NCI-H82 (cell line): ENCODE results near the gene ELMO1.

Experiments
- DNase-seq: peaks from one replicate; lab custom pipeline; 2025; lab: John Stamatoyannopoulos, UW

ELMO1 gene

DNA sequence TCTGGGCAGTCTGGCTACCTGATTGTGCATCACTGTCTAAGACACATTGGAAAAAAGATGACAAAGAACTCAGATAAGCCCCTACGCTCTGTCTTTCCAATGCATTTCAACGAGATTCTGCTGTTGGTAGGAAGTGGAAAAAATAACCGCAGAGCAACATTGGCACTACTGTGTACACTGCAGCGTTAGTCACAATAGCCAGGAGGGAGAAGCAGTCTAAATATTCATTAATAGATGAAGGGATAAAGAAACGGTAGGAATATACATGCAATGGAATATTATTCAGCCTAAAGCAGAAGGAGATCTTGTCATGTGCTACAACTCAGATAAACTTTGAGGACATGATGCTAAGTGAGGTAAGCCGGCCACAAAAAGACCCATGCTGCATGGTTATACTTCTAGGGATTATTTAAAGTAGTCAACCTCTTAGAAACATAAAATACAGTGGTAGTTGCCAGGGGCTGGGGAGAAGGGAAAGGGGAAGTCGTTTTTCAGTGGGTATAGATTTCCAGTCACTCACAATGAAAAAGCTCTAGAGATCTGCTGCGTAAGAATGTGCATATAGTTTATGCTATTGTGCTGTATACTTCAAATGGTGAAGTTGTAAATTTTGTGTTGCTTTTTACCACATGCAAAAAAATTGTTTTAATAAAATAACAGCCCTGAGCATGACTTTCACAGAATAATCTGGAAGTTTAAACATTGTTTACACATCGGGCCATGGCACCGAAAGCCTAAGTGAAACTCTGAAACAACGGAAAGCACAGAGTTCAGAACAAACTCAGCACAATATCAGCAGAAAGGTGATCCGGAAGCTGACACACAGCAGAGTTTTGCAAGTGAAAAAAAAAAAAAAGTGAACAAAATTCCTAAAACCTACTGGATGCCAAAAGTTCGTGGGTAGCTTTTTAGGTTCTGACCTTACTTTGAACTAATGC, 40.1 kb downstream of the ELMO1 start:
- no peak for DNase-seq

DNA sequence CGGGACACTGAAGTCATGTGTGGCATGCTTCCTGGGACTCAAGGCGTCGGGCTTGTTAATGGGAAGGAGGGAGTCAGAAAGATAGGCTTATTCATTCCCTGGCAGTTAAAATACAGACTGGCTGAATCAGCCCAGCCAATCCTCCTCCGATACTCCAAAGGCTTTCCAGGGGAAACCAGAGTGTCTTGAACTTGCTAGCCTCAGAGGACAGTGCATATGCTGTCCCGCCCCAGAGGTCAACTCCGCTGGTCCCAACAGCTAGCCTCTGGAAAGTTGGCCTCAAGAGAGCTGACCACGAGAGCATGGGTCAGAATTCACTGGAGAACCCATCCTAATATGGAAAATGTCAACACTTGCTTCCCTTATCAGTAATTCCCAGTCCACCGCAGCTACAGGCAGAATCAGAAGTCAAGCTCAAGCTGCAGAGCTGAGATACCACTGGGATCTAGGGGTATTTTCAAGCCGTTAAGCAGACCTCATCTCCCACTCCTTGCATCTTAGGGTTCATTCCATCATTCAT, 43.0 kb downstream of the ELMO1 start:
- DNase-seq: no peak

DNA sequence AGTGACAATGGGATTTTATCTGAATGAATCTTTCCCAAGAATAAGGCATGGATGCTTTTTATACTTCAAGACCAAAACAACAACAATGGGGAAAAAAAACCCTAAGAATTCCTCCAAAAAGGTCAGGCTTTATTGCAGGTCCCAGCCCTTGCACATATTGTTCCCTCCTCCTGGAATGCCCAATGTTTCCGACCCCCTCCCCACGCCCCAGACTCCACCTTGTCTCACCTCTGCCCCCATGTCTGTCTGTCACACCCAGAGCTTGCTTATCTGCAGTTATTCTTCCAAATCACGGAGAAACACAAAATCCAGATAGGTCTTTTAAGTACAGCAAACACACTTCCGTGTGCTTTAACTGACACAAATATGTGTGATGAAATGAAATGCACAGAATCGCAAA, 43.5 kb downstream of the ELMO1 start:
- no peak for DNase-seq

DNA sequence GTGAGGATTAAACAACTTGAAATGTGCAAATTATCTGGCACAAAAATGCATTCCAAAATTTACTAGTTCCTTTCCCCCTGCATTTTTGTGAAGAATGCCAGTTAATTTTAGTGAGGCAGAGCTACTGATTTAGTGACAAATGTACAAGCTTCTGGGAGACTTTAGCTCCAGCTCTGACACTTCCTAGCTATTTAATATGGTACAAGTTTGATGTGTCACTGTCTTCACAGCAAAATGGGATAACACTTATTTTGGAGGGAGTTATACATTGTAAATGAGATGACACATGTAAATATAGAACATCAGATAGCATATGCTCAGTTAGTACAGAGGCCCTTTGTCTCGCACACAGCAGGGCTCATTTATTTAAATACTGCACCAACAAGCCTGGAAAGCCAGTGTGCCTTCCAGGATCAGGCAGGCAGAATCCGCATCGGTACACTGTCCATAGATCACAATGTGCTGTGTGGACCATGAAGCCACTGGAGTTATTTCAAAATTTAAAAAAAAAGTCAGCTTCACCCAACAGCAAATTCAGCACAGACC, 48.7 kb downstream of the ELMO1 start:
- DNase-seq: no peak

DNA sequence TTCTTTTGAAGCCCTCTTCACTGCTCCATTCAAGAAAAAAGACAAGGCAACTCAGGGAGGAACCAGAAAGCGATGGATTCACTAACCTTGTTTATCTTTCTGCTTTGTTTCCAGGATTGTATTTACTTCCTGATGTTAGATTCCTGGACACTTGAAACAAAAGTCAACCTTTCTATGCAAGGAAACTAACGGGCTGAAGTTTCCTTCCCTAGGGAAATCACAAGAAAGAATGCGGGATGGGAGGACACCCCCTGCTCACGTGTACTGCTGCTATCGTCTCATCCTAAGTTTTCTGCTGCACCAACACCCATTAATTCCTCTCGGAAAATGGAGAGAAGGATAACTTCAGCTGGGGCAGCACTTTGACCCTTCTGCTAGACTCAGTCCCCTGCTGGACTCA, 50.3 kb downstream of the ELMO1 start:
- no peak for DNase-seq

DNA sequence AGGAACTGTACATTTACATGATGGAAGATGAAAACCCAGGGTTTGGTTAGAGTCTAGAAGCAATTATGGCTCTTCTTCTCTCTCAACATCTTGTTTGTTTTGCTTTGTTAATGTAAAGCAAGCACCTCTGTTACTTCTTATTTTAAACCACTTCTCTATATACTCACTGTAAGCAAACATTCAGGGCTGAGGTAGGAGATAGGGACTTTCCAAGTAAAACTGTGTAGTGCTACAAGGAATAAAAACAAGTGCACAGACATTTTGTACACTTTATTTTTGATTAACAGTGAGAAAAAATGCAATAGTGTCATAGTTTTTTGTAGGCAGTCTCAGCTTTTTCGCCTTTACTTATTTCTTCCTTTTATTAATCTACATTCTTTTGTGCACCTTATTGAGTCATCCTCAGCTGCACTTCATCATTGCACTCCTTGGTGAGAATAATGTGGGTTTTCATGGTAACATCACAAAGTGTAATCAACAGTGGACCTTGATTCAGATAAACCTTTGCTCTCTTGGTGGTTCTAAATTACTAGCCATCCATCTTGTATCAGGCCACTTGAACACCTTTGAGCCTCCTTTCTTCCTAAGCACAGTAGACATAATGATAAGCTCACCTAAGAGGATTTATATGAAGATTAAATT, 52.9 kb downstream of the ELMO1 start:
- DNase-seq: peak; percentile 36

DNA sequence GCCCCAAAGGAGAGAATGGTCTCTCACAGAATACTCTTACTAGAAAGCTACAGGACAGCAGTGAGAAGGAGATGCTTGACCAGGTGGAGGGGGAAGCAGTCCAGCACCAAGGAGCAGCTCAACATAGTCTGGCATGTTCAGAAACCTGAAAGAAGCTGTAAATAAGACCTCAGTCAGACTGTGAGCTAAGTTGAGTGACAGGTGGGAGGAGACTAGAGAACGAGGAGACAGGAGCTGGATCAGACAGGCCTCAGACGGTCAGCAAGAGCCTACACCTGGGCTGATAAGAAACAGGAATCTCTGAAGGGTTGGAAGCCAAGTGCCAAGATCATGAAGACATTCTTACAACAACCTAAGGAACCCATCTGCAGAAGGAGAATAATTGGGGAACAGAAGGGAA, 54.5 kb downstream of the ELMO1 start:
- no peak for DNase-seq

DNA sequence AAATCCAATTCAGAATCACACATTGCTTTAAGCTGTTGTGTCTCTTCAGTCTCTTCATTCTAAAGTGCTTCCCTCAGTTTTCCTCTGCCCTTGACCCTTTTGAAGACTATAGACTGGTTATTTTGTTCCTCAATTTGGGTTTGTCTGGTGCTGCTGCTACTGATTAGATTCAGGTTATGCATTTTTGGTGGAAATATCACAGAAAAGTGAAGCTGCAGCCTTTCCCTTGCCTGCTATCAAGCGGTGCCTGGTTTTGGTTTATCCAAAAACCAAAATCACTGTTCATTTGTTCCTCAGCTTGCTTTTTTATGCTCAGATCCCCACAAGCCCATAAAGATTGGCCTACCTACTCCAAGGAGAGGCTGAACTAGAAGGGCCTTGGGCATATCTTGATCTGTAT, 55.2 kb downstream of the ELMO1 start:
- DNase-seq: no peak

DNA sequence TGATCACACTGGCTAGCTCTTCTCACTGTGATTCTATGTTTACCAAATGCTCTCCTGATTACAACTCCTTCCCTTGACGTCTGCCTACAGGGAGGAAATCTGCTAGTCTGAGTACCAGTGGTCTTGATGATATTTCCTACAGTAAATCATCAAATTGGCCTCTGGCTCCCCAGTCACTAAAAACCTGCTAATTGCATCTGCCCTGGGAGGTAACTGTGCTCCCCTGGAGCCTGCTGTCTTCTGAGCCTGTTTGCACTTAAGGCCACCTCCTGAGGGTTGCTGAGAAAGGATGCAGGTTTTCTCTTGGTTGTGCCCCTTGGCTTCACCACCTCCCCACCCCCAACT, 56.0 kb downstream of the ELMO1 start:
- no peak for DNase-seq

DNA sequence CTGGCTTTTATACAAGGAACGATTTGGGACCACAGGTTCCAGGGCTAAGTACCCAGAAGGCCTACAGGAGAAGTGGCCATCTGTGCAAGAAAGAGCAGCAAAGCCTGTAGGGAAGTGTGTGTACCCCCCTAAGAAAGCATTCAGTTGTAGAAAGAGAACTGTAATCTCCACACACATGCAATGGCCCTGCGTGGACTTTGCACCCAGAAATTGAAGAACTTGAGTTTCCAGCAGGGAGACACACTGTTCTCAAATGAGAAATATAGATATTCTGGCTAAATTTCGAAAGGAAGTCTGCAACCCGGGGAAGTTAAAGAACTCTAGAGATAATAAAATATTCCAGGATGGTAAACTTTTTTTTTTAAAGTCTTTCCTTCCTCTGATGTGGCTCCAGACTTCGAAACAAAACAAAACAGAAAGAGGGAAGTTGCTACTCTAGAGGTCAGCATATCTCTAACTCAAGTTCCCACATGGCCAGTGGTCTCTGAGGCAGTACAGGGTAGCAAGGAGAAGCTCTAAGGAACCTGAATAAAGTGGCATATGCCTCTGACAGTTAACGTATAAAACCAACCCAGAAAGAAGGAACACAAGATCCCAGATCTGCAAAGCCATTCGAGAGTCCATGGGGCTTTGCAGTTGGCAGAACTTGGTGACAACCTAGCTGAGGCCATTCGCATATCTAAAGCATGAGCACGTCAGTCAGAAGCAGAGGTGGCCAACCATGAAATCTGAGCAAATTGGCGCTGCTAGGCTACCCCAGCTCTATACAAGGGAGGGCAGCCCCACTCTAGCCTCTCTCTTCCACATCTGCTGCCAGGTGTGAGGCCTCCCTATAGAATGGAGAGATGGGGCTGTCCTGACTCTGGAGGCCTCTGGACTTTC, 56.6 kb downstream of the ELMO1 start:
- DNase-seq: no peak

DNA sequence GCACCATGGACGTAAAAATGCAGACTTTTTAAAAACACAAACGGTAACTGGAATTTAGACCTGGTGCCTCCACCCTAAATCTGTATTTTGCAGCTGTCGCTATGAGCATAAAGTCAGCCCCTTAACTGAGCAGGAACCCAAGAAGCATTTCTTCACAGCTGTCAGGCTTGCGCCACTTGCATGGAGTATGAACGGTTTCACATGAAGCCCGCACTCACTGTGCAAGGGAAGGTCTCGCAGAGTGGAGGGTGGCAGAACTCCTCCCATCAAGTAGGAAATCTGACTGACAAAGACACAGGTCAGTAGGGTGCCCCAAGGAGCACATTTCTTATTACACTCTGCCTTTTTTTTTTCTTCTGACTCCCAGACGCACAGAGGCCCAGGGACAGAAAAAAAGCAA, 58.5 kb downstream of the ELMO1 start:
- no peak for DNase-seq

DNA sequence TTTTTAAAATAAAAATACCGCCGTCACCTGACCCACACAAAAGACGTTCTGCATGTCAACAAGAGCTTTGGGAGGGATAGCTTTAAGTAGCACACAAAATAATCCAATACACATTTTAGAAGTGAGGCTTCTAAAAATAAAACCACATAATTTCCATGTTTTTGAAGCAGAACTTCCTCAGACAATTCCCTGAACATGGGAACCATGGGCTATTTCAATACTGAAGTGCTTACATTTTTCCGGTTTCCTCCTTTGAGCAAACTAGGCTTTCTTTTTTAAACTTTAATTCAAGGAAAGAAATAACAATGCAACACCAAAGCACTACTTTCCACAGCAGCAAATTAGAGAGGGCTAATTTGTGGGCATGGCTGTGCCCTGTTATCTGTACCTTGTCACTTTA, 59.9 kb downstream of the ELMO1 start:
- no peak for DNase-seq

DNA sequence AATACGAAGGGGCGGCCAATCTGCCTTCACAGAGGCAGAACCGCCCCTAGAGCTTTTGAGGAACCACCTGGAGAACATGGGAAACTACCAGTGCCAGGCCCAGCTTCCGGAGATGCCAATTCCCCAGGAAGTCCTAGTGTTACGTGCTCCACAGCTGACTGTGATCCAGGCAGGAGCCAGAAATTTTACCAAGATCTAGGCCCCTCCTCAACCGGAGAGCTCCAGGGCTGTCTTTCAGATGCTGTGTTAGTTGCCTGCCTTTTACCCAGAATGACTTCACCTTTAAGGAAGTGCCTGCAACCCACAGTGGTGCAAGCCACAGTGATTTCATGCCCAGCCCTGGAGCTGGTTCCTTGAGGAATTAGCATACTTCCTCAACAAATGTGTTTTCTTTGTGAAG, 62.9 kb downstream of the ELMO1 start:
- no peak for DNase-seq

DNA sequence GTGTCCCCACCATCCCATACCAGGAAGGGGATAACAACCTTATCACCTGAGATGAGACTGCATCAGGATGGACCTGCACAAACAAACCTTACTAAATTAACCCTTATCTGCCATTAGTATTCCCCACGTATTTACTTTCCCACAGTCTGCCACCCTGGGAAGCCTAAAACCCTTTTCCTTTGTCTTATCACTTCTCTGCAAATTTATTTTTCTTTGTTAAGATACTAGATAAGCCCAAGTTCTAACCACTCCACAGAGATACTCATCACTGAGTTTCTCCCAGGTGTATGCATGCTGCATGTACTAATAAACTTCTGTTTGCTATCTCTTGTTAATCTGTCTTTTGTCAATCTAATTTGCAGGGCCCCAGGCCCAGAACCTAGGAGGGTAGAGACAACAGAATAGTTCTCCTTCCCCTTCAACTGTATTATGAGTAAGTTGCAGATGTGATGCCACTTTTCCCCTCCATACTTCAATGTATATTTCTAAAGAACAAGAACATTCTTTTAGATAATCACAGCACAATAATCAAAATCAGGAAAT, 66.0 kb downstream of the ELMO1 start:
- DNase-seq: no peak

DNA sequence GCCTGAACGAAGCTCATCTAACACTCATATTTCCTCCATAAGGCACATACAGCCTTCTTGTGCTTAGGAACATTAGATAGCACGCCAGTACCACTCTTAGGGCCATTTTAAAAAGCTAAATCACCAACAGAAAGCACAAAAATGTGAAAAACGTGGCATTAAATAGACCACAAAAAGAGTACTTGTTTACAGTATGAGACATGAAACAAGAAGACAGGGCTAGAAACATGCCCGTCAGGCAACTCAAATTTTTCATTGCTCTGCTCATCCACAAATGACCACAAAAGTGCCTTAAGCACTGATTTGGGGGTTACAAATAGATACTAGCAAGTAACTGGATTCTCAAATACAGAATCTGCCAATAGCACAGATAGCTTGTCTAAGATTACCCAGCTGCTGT, 67.8 kb downstream of the ELMO1 start:
- DNase-seq: no peak

DNA sequence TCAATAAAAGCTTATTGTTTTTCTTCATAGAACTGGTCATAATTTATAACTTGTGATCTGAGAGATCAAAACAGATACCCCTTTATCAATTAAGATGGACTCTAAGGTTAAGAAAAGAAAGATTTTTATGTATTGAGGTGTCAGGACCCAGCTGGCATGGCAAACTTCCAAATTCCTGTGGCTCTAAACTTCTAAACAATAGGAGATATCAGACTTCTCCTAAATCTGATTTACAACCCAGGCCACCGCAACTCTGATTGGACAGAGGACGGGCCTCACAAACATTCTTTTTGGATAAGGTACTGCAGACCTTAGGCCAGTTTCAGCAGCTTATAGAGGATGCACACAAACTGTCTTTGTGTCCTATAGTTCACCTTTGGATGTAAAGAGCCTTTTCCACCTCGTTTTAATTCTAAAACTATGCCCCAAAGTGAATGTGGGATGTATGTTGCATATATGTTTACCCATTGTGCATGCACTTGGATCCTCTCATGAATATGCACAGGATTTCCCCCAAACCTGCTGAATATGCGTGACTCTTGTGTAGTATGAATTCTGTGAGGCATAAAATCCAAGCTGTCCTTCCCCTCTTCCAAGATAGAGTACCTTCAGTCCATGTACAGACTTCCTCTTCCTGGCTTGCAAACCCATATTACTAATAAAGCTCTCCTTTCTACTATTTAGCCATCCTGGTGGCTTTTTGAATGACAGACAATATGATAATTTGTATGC, 69.0 kb downstream of the ELMO1 start:
- no peak for DNase-seq

DNA sequence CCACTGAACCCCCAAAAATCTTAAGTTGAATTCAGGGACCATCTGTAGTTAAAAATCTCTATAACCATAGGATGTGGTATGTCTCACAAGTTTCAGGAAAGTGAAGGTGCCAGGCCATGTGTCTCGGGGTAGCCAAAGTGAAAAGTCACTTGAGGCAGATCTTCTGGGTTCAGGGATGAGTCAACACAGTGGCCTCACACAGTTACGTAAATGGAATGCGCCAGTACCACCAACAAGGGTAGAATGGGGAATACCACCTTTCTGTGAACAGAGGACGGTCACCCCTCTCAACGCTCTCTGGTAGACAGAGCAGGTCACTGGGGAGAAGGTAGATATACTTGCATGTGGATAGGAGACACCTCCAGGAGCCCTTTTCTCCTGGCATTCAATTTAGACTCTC, 71.4 kb downstream of the ELMO1 start:
- no peak for DNase-seq

DNA sequence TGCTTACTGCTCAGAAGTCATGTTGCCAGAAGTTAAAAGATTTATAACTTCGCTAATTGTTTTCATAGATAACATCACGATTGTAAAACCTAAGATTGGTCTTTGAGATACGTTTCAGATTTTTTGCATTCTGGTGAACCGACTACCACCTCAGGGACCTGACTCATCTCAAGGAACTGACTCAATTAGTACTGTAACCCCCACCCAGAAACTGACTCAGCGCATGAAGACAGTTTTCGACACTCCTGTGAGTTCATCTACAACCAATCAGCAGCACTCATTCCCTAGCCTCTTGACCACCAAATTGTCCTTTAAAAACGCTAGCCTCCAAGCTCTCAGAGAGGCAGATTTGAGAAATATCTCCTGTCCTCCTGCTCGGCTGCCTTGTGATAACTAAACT, 72.3 kb downstream of the ELMO1 start:
- no peak for DNase-seq

DNA sequence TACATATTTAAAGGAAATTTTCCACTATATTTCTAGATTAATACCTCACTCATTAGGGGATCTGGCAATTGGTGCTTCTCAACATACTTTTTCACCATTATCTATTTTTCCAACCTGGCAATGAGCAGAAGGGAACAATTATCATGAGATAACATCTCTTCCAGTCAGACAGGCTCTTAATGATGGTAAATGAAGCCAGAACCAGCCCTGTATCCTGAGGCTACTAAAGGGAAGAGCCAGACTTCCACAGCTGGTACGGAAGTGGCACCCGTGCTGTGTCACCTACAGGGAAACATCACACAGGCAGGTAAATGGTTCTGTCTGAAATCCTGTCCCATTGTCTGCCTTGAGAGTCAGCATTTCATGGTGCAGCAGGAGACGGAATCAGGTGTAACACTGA, 75.9 kb downstream of the ELMO1 start:
- no peak for DNase-seq

DNA sequence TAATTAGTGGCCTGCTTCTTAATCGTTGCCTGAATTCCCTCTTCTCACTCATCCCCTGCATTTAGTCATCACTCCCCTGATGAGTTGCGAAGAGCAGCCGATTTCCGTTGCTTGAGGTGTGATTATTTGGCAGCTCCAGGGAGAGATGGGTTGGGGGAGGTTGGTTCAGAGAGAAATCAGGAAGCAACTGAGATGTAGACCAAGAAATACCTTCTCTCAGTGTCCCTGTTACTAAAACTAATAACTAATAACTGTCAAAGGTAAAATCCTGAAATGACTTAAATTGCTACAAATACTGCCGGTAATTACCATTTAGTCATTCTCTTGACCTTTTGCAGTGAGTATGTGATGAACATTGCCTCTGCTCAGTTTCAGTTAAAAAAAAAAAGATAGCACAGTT, 76.9 kb downstream of the ELMO1 start:
- no peak for DNase-seq

DNA sequence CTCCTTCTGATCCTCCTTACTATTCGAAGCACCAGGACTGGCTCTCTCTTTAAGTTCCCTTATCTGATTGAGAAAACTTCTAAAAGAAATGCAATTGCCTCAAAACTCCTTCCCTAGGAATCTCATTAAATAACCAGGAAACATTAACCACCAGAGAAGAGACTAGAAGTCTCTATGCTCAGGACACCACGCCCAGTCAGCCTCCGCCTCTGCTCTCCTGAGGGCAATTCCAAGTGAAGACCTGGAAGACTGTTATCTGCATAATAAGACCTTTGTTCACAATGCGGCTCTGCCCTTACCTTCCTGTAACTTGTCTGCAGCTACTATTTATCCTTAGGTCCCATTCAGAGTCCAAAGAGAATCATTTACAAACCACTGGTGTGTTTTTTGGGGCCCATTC, 78.8 kb downstream of the ELMO1 start:
- DNase-seq: no peak
